ENCODE data around the gene SPATS2L. TPM values are rescaled to one million over a fixed set of nuclear protein-coding genes. Genes with fewer than 3 reads are reported as not detected.
A peak's percentile ranks its signal among the peaks of the same experiment; 100 is the strongest.

Gene SPATS2L
- total and polyA plus RNA-seq, 2 experiments from 2014 or later, result 118 to 154 TPM

DNA sequence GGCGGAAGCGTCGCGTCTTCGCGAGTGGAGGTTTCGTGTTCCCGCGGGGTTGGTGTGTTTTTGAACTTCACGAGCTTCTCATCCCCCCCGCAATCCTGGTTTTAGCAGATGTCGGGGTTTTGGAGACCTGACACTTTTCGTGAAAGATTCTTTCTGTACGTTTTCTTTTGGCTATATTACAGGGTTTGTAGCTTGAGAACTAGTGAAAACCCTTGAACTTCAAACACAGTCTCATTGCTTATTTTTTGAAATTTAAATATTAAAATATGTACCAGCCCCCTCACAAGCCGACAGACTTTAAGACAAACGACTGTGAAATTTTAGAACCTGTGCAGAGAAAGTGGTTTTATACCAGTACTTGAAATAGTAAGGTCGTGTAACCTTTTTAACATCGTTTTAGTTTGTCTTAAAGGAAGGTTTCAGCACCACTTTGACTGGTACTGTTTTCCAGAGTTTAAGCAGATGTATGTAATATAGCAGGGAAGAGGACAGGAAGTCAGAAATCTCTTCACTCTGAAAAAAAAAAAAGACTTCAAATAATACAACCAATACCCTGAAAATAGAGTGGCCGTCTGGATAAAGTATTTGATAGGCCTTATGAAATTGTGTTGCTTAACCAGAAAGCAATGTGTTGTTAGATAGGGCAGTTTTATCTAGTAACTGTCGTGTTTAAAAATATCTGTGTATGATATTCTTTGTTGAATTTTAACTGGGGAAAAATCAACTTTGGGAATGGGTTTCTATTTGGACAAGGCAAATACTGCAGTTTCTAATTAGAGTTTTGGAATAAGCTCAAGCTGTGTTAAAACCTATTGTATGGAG, 1.4 kb downstream of the SPATS2L start:
- H3K27me3 Mint-ChIP-seq (ENCODE audit: insufficient read depth, low read depth, poor library complexity), result peaks cover 13% of the 10 kb centered on the region
- Histone ChIP-seq H3K4me3 (peak overlapping the region; percentile 84), H3K4me2 (peak overlapping the region; percentile 79), H3K36me3 (ENCODE audit: insufficient read depth) (no peaks in the 10 kb centered on the region), H3K27ac (ENCODE audit: low read depth) (peak overlapping the region; percentile 53; the same call in 1 of the 2 replicates), H3K4me1 (ENCODE audit: insufficient read depth) (peaks cover 50% of the 10 kb centered on the region), H3K79me2 (replicated peaks; ENCODE audit: insufficient read depth) (peaks cover 78% of the 10 kb centered on the region), H2AFZ (no peak overlapping the region), H3F3A (replicated peaks; ENCODE audit: low read depth) (no peaks in the 10 kb centered on the region), H3K9me2 (ENCODE audit: insufficient read depth) (no peaks in the 10 kb centered on the region), H3K27me3 (ENCODE audit: insufficient read depth) (no peaks in the 10 kb centered on the region), H4K20me1 (replicated peaks; ENCODE audit: insufficient read depth) (no peaks in the 10 kb centered on the region)
- peak overlapping the region; percentile 85 for H3K4me3 Mint-ChIP-seq
- H3K4me1 Mint-ChIP-seq, result peaks cover 62% of the 10 kb centered on the region
- H3K27ac Mint-ChIP-seq, result peak overlapping the region; percentile 72
- TF ChIP-seq ZNF114 (CRISPR knock-in tag; IDR thresholded peaks at IDR 0.05), result no peak
- TF ChIP-seq ZNF331 (CRISPR knock-in tag; IDR thresholded peaks at IDR 0.05; ENCODE audit: low read depth), result no peak
- TF ChIP-seq, protein P1, sequence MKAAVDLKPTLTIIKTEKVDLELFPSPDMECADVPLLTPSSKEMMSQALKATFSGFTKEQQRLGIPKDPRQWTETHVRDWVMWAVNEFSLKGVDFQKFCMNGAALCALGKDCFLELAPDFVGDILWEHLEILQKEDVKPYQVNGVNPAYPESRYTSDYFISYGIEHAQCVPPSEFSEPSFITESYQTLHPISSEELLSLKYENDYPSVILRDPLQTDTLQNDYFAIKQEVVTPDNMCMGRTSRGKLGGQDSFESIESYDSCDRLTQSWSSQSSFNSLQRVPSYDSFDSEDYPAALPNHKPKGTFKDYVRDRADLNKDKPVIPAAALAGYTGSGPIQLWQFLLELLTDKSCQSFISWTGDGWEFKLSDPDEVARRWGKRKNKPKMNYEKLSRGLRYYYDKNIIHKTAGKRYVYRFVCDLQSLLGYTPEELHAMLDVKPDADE (IDR thresholded peaks at IDR 0.05), result no peak
- TF ChIP-seq EZH2 (IDR thresholded peaks at IDR 0.05; ENCODE audit: low read depth, unreplicated experiment), result no peak
- TF ChIP-seq, protein P2, sequence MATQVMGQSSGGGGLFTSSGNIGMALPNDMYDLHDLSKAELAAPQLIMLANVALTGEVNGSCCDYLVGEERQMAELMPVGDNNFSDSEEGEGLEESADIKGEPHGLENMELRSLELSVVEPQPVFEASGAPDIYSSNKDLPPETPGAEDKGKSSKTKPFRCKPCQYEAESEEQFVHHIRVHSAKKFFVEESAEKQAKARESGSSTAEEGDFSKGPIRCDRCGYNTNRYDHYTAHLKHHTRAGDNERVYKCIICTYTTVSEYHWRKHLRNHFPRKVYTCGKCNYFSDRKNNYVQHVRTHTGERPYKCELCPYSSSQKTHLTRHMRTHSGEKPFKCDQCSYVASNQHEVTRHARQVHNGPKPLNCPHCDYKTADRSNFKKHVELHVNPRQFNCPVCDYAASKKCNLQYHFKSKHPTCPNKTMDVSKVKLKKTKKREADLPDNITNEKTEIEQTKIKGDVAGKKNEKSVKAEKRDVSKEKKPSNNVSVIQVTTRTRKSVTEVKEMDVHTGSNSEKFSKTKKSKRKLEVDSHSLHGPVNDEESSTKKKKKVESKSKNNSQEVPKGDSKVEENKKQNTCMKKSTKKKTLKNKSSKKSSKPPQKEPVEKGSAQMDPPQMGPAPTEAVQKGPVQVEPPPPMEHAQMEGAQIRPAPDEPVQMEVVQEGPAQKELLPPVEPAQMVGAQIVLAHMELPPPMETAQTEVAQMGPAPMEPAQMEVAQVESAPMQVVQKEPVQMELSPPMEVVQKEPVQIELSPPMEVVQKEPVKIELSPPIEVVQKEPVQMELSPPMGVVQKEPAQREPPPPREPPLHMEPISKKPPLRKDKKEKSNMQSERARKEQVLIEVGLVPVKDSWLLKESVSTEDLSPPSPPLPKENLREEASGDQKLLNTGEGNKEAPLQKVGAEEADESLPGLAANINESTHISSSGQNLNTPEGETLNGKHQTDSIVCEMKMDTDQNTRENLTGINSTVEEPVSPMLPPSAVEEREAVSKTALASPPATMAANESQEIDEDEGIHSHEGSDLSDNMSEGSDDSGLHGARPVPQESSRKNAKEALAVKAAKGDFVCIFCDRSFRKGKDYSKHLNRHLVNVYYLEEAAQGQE (IDR thresholded peaks at IDR 0.05; ENCODE audit: unreplicated experiment), result no peak
- no peak for TF ChIP-seq NANOG (IDR thresholded peaks at IDR 0.05; ENCODE audit: borderline replicate concordance)
- TF ChIP-seq JUNB (IDR thresholded peaks at IDR 0.05; ENCODE audit: unreplicated experiment), result no peak
- no peak for TF ChIP-seq EZH2phosphoT487 (IDR thresholded peaks at IDR 0.05; ENCODE audit: unreplicated experiment)
- no peak for TF ChIP-seq STAT1 (IDR thresholded peaks at IDR 0.05; ENCODE audit: unreplicated experiment)
- TF ChIP-seq, protein P3, sequence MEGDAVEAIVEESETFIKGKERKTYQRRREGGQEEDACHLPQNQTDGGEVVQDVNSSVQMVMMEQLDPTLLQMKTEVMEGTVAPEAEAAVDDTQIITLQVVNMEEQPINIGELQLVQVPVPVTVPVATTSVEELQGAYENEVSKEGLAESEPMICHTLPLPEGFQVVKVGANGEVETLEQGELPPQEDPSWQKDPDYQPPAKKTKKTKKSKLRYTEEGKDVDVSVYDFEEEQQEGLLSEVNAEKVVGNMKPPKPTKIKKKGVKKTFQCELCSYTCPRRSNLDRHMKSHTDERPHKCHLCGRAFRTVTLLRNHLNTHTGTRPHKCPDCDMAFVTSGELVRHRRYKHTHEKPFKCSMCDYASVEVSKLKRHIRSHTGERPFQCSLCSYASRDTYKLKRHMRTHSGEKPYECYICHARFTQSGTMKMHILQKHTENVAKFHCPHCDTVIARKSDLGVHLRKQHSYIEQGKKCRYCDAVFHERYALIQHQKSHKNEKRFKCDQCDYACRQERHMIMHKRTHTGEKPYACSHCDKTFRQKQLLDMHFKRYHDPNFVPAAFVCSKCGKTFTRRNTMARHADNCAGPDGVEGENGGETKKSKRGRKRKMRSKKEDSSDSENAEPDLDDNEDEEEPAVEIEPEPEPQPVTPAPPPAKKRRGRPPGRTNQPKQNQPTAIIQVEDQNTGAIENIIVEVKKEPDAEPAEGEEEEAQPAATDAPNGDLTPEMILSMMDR (conservative IDR thresholded peaks at IDR 0.05; ENCODE audit: low read depth in 2 of 2), result no peak
- TF ChIP-seq POLR2AphosphoS5 (IDR thresholded peaks at IDR 0.05; ENCODE audit: low read depth), result no peak
- no peak for TF ChIP-seq CREB1 (CRISPR knock-in tag; IDR thresholded peaks at IDR 0.05; ENCODE audit: low read depth)
- TF ChIP-seq, protein P4, sequence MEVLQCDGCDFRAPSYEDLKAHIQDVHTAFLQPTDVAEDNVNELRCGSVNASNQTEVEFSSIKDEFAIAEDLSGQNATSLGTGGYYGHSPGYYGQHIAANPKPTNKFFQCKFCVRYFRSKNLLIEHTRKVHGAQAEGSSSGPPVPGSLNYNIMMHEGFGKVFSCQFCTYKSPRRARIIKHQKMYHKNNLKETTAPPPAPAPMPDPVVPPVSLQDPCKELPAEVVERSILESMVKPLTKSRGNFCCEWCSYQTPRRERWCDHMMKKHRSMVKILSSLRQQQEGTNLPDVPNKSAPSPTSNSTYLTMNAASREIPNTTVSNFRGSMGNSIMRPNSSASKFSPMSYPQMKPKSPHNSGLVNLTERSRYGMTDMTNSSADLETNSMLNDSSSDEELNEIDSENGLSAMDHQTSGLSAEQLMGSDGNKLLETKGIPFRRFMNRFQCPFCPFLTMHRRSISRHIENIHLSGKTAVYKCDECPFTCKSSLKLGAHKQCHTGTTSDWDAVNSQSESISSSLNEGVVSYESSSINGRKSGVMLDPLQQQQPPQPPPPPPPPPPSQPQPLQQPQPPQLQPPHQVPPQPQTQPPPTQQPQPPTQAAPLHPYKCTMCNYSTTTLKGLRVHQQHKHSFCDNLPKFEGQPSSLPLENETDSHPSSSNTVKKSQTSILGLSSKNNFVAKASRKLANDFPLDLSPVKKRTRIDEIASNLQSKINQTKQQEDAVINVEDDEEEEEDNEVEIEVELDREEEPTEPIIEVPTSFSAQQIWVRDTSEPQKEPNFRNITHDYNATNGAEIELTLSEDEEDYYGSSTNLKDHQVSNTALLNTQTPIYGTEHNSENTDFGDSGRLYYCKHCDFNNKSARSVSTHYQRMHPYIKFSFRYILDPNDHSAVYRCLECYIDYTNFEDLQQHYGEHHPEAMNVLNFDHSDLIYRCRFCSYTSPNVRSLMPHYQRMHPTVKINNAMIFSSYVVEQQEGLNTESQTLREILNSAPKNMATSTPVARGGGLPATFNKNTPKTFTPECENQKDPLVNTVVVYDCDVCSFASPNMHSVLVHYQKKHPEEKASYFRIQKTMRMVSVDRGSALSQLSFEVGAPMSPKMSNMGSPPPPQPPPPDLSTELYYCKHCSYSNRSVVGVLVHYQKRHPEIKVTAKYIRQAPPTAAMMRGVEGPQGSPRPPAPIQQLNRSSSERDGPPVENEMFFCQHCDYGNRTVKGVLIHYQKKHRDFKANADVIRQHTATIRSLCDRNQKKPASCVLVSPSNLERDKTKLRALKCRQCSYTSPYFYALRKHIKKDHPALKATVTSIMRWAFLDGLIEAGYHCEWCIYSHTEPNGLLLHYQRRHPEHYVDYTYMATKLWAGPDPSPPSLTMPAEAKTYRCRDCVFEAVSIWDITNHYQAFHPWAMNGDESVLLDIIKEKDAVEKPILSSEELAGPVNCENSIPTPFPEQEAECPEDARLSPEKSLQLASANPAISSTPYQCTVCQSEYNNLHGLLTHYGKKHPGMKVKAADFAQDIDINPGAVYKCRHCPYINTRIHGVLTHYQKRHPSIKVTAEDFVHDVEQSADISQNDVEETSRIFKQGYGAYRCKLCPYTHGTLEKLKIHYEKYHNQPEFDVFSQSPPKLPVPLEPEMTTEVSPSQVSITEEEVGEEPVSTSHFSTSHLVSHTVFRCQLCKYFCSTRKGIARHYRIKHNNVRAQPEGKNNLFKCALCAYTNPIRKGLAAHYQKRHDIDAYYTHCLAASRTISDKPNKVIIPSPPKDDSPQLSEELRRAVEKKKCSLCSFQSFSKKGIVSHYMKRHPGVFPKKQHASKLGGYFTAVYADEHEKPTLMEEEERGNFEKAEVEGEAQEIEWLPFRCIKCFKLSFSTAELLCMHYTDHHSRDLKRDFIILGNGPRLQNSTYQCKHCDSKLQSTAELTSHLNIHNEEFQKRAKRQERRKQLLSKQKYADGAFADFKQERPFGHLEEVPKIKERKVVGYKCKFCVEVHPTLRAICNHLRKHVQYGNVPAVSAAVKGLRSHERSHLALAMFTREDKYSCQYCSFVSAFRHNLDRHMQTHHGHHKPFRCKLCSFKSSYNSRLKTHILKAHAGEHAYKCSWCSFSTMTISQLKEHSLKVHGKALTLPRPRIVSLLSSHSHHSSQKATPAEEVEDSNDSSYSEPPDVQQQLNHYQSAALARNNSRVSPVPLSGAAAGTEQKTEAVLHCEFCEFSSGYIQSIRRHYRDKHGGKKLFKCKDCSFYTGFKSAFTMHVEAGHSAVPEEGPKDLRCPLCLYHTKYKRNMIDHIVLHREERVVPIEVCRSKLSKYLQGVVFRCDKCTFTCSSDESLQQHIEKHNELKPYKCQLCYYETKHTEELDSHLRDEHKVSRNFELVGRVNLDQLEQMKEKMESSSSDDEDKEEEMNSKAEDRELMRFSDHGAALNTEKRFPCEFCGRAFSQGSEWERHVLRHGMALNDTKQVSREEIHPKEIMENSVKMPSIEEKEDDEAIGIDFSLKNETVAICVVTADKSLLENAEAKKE (CRISPR knock-in tag; IDR thresholded peaks at IDR 0.05), result no peak
- peaks cover 4% of the 10 kb centered on the region; the same call in 1 of the 3 replicates for H3K36me3 Mint-ChIP-seq (ENCODE audit: low read depth)
- DNase-seq (ENCODE audit: low spot score) (no peak), ATAC-seq (no peak)
- no peaks in the 10 kb centered on the region for H3K9me3 Mint-ChIP-seq

All from GM23338 (cell line).